ENCODE measurements around the gene SAFB.

SAFB gene

DNA sequence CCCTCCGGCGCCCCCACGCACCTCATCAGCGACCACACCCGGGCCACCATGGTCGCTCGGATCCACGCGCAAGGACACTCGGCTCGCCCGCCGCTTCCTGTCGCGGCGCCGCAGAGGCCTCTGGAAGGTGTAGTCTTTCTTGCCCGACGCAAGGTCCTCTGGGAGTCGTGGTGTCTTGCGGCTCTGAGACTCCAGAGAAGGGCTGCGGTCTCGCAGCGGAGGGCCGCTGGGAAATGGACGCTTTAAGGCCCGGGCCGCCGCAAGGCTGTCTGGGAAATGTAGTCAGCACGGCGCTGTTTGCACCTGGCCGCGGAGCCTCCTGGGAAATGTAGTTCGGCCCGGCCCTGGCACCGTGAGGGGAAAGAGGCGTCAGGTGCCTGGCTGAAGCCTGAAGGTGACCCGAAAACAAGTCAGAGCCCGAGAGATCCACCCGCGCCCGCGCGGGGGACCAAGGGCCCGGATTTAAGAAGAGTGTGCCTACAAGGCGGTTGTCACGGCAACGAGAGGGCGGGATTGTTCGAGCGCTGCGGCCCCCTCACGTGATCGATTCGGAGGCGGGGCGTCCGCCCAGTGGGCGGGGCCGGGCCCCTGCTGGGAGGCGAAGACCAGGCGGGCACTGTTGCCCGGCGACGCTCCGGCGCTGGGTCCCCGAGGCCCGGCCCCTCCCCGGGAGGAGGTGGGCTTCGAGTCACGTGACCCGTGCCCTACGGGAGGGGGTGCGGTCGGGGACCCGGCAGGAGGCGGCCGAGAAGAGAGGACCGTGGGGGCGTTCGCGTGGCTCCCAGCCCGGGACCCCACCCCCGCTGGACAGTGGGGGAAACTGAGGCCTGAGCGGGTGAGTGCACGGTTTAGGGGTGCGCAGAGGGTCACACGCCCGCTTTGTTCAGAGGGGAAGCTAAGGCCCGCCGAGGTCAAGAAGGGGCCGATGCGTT, 57.8 kb downstream of the SAFB start, which contains the start of the genes HSD11B1L and MICOS13:
Gene HSD11B1L (plus strand): TSS at position 591 of the 932 bp plus-strand sequence. CDS start 3,806 bp downstream, outside the sequence.
Gene MICOS13 (minus strand): TSS at position 80 of the 932 bp plus-strand sequence. CDS start 30 bp downstream, at position 50.
- no peaks in the 10 kb centered on the region for H3K27me3 ChIP-seq (ENCODE audit: insufficient read depth, low read length, poor library complexity)
- no peak for TF ChIP-seq EZH2 (IDR thresholded peaks at IDR 0.05; ENCODE audit: borderline replicate concordance, low read depth, low read length, severe bottlenecking)
- TF ChIP-seq, protein P1, sequence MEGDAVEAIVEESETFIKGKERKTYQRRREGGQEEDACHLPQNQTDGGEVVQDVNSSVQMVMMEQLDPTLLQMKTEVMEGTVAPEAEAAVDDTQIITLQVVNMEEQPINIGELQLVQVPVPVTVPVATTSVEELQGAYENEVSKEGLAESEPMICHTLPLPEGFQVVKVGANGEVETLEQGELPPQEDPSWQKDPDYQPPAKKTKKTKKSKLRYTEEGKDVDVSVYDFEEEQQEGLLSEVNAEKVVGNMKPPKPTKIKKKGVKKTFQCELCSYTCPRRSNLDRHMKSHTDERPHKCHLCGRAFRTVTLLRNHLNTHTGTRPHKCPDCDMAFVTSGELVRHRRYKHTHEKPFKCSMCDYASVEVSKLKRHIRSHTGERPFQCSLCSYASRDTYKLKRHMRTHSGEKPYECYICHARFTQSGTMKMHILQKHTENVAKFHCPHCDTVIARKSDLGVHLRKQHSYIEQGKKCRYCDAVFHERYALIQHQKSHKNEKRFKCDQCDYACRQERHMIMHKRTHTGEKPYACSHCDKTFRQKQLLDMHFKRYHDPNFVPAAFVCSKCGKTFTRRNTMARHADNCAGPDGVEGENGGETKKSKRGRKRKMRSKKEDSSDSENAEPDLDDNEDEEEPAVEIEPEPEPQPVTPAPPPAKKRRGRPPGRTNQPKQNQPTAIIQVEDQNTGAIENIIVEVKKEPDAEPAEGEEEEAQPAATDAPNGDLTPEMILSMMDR (IDR thresholded peaks at IDR 0.05; ENCODE audit: borderline replicate concordance, extremely low read depth, low read length, poor library complexity, severe bottlenecking) = no peak
- peak within 1 kb of the TSS; percentile 94 for H2AFZ ChIP-seq (ENCODE audit: low read depth, low read length)
- peak within 1 kb of the TSS; percentile 86 for H3K9ac ChIP-seq (ENCODE audit: low read depth, low read length)
- no peaks in the 10 kb centered on the region for H3K9me3 ChIP-seq (ENCODE audit: insufficient read depth, low read length, severe bottlenecking)
- ATAC-seq (ENCODE audit: insufficient read depth, low read depth) (peak; percentile 97), DNase-seq (peak; percentile 98)
- H3K4me2 ChIP-seq (ENCODE audit: insufficient read depth, low read length) = peak within 1 kb of the TSS; percentile 96
- H3K27ac ChIP-seq (ENCODE audit: low read length) = peak within 1 kb of the TSS; percentile 84
- 0 out of 2 replicates have a peak, but pooled peaks cover 9% of the 10 kb centered on the region for H4K20me1 ChIP-seq (ENCODE audit: insufficient read depth, low read length)
- H3K4me1 ChIP-seq (ENCODE audit: insufficient read depth, low read length) = peaks cover 24% of the 10 kb centered on the region
- H3K36me3 ChIP-seq (ENCODE audit: insufficient read depth, low read length) = peaks cover 10% of the 10 kb centered on the region; the same call in 1 of the 2 replicates
- H3K79me2 ChIP-seq (ENCODE audit: insufficient read depth, low read length) = peaks cover 13% of the 10 kb centered on the region
- peak within 1 kb of the TSS; percentile 95 to 97 for H3K4me3 ChIP-seq (ENCODE audit: low read depth in 1 of 2, low read length in 2 of 2)

DNA sequence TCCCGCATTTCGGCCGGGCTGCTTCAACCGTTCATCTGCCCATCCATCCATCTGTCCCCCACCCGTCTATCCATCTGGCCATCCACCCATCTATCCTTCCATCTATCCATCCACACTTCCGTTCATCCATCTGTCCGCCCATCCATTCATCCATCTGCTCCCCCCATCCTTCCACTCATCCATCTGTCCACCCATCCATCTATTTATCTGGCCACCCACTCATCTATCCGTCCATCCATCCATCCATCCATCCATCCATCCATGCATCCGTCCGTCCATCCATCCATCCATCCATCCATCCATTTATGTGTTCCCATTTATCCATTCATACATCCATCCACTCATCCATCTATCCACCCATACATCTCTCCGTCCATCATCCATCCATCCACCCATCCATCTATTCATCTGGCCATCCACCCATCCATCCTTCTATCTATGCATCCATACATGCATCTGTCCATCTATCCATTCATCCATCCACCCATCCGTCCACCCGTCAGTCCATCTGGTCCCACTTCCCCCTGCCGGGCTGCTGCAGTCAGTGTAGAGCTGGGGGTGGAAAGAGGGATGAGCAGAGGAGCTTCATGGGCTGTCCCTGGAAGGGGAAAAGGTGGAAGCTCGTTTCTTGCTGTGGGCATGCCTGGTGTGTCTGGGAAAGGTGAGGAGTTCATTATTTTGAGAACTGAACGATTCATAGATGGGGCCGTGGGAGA, 58.7 kb downstream of the SAFB start:
- peak overlapping the region; percentile 96 for H3K4me2 ChIP-seq (ENCODE audit: insufficient read depth, low read length)
- ATAC-seq (ENCODE audit: insufficient read depth, low read depth) (no peak), DNase-seq (no peak)
- H3K79me2 ChIP-seq (ENCODE audit: insufficient read depth, low read length) = peaks cover 13% of the 10 kb centered on the region
- H4K20me1 ChIP-seq (ENCODE audit: insufficient read depth, low read length) = 0 out of 2 replicates have a peak, but pooled peaks cover 7% of the 10 kb centered on the region
- TF ChIP-seq, protein P1 (IDR thresholded peaks at IDR 0.05; ENCODE audit: borderline replicate concordance, extremely low read depth, low read length, poor library complexity, severe bottlenecking) = no peak
- no peak for TF ChIP-seq EZH2 (IDR thresholded peaks at IDR 0.05; ENCODE audit: borderline replicate concordance, low read depth, low read length, severe bottlenecking)
- H3K36me3 ChIP-seq (ENCODE audit: insufficient read depth, low read length) = peaks cover 10% of the 10 kb centered on the region; the same call in 1 of the 2 replicates
- peak overlapping the region; percentile 86 for H3K9ac ChIP-seq (ENCODE audit: low read depth, low read length)
- H3K4me3 ChIP-seq (ENCODE audit: low read depth in 1 of 2, low read length in 2 of 2) = peak overlapping the region; percentile 95 to 97; a peak in 3 of 4 replicates
- no peaks in the 10 kb centered on the region for H3K27me3 ChIP-seq (ENCODE audit: insufficient read depth, low read length, poor library complexity)
- H3K9me3 ChIP-seq (ENCODE audit: insufficient read depth, low read length, severe bottlenecking) = no peaks in the 10 kb centered on the region
- peaks cover 31% of the 10 kb centered on the region for H3K4me1 ChIP-seq (ENCODE audit: insufficient read depth, low read length)
- peak overlapping the region; percentile 77; the same call in 1 of the 2 replicates for H2AFZ ChIP-seq (ENCODE audit: low read depth, low read length)
- no peak overlapping the region for H3K27ac ChIP-seq (ENCODE audit: low read length)

DNA sequence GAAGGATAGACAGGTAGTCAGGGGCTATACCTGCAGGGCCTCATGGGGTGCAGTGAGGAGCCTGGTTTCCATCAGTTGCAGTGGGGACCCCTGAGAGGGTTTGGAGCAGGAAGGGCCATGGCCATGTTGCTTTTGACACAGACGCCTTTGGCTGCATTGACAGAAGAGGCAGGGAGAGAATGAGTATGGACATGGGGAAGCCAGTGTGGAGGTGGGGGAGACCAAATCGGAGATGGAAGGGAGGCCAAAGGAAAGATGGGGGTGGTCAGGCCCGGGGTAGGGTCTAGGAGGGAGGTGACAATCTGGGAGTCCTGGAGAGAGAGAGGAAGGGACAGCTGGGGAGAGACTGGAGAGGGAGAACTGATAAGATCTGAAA, 59.2 kb downstream of the SAFB start:
- Histone ChIP-seq H3K79me2 (ENCODE audit: insufficient read depth, low read length) (peaks cover 13% of the 10 kb centered on the region), H3K9ac (ENCODE audit: low read depth, low read length) (no peak overlapping the region), H3K27me3 (ENCODE audit: insufficient read depth, low read length, poor library complexity) (no peaks in the 10 kb centered on the region), H3K4me3 (ENCODE audit: low read depth in 1 of 2, low read length in 2 of 2) (no peak overlapping the region), H3K27ac (ENCODE audit: low read length) (no peak overlapping the region), H4K20me1 (ENCODE audit: insufficient read depth, low read length) (0 out of 2 replicates have a peak, but pooled peaks cover 6% of the 10 kb centered on the region), H3K4me2 (ENCODE audit: insufficient read depth, low read length) (peak overlapping the region; percentile 96), H3K9me3 (ENCODE audit: insufficient read depth, low read length, severe bottlenecking) (no peaks in the 10 kb centered on the region), H3K4me1 (ENCODE audit: insufficient read depth, low read length) (peaks cover 35% of the 10 kb centered on the region), H3K36me3 (ENCODE audit: insufficient read depth, low read length) (peaks cover 10% of the 10 kb centered on the region; the same call in 1 of the 2 replicates), H2AFZ (ENCODE audit: low read depth, low read length) (no peak overlapping the region)
- ATAC-seq (ENCODE audit: insufficient read depth, low read depth) (no peak), DNase-seq (no peak)
- no peak for TF ChIP-seq EZH2 (IDR thresholded peaks at IDR 0.05; ENCODE audit: borderline replicate concordance, low read depth, low read length, severe bottlenecking)
- TF ChIP-seq, protein P1 (IDR thresholded peaks at IDR 0.05; ENCODE audit: borderline replicate concordance, extremely low read depth, low read length, poor library complexity, severe bottlenecking) = no peak

Measured in DND-41 (cell line).